HG02763 (cell line): ENCODE results near the gene SHD.

Experiments used
- ATAC-seq: cut with Tn5 transposase; IDR thresholded peaks from one replicate; pipeline ENCODE4 v1.9.1; 2021; ENCODE audit warnings: mild to moderate bottlenecking, moderate library complexity; ENCODE audit not compliant: unreplicated experiment

Gene SHD

DNA sequence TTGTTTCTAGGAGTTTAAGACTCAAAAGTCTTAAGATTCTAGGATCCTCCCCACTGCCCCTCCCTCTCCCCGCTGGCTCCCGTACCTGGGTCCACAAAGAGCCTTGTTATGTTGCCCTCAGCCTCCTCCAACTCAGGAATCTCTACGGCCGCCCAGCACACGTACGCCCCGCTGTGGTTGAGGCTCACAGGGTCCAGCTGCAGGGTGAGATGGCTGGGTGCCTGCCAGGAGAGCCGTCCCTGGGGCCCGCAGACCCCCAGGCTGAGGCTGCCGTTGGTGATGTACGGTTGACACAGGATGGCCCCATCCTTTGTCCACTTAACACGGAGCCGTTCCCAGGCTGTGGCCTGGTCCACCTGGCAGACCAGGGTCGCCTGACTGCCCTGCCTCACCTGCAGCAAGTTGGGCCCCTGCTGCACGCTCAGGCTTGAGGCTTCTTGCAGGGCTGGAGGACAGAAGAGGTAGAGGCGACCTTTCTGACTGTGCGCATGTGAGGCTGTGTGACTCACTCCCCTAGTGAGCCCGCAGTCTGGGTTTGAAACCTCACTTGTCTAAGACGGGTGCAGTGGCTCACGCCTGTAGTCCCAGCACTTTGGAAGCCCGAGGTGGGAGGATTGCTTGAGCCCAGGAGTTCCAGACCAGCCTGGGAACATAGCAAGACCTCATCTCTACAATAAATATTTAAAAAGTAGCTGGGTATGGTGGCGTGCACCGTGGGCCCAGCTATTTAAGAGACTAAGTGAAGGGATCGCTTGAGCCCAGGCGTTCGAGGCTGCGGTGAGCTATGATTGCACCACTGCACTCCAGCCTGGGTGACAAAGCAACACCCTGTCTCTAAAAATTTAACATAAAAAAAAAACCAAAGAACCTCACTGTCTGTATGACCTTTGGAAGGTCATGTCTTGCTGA is 19.1 kb downstream of the SHD start:
- no peak for ATAC-seq

- ATAC-seq = no peak
Observed at GRCh38 chr19:4298810-4299550, 19.9 kb downstream of the SHD start.

DNA sequence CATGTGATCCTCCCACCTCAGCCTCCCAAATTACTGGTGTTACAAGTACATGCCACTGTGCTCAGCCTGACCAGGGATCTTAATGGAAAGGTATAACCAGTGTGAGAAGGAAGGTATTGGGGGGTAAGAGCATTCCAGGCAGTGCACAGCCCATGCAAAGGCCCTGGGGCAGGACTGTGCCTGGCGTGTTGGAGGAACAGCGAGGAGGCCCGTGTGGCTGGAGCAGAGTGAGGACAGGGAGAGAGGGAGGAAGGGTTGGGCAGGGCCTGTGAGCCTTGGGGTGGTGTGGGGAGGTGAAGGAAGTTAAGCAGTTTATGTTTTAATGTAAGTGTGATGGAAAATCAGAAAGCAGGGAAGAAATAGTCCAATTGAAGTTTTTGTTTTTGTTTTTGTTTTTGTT is 21.5 kb downstream of the SHD start:
- ATAC-seq = no peak

- ATAC-seq = no peak
Observed at GRCh38 chr19:4301590-4302242, 22.6 kb downstream of the SHD start.

GRCh38 chr19:4302243-4302640 is 23.2 kb downstream of the SHD start, which contains the start of gene TMIGD2:
Gene TMIGD2 (minus strand): TSS chr19:4302389. CDS start chr19:4302385, 4 bp downstream.
- ATAC-seq = no peak

DNA sequence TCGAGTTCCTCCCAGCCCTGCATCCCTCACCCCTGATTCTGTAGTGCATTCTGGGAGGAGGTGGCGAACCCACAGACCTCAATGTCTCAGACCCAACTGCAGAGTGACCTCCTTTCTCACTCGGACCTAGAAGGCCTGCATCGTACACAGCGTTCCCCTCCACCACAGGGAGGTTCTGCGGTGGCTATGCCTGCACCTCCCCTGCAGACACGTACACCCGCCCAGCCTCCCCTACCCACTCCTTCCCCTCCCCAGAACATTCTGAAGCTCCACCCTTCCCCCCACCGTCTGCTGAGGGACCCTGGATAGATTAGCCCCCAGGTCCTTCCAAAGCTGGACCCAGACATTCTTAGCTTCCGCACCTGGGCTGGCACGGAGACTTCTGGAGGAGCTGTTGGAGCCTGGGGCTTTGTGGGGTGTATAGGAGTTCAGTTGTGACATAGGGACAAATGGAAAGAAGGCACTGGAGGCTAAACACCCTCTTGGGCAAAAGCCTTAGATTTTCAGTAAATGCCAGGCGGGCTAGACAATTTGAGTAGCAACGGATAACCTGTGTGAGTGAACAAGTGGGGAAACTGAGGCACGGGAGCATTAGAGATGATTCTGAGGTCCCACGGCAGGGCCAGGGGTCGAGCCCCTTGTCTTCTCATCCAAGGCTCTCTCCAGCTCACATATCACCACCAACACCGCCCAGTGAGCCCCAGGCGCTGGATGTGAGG is 24.9 kb downstream of the SHD start:
- no peak for ATAC-seq

DNA sequence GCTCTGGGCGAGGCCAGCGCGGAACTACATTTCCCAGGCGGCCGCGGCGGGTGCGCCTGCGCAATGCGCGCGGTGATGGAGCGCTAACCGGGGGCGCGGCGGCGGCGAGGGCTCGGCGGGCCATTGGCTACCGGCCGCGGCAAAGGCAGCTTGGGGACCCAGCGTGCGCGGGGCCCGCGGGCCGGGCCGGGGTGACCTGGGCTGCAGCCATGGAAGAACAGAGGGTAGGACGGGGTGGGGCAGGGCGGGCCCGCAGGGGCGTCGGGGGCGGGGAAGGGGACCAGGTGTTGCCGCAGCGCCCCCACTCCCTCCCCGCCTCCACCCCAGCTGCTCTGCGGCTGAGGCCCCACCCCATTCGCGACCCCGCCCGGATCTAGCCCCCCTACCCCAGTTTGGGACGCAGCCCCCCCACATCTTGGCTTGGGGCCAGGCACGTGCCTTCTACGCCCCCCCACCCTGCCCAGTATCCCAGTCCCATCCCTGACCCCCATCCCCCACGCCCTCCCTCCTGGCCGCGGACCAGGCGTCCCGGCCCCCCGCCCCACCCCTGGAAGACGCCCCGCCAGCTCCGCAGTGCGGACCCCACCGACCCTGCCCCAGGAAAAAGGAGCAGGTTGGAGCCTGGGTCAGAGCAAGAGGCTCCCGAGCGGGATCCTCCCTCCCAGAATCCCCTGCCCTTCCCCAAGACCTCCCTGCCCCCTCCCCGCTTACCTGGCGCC is 25.6 kb downstream of the SHD start, which contains the start of gene FSD1:
TSS of gene FSD1 (plus strand) at position 61 of the 719 bp plus-strand sequence. CDS start at position 210, 149 bp downstream.
- ATAC-seq = no peak

DNA sequence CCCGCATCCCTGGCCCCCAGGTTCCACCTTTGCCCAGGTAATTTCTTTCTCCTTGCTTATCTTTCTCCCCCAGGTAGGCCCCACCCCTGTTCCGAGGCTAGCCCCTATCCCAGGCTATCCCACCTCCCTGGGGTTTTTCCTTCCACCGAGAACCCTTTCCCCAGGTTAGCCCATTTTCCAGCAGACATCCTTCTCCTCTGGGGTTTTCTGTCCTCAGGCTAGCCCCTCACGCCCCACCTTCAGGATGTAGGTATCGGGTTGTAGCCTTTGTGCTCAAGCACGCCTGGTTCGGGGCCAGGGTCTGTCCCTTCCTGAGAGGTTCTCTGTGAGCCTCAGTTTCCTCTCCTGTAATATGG is 26.2 kb downstream of the SHD start:
- ATAC-seq = no peak

- ATAC-seq = no peak
Observed at GRCh38 chr19:4305659-4306058, 26.6 kb downstream of the SHD start.

GRCh38 chr19:4310247-4311121 is 31.4 kb downstream of the SHD start:
- ATAC-seq = no peak

- no peak for ATAC-seq
Observed at GRCh38 chr19:4313847-4314490, 34.9 kb downstream of the SHD start.

DNA sequence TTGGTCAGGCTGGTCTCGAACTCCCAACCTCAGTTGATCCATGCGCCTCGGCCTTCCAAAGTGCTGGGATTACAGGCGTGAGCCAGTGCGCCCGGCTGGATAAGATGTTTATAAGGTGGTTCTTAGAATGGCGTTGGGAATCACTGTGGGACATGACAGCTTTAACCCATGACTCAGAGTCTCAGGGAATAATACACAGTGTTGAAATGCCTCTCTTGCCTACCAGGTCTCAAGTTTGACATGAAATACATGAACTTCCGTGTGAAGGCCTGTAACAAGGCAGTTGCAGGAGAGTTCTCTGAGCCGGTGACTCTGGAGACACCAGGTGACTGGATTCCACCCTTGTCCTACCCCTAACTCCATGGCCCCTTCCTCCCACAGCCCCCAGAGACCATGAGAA is 37.9 kb downstream of the SHD start:
- no peak for ATAC-seq

GRCh38 chr19:4318460-4318859 is 39.4 kb downstream of the SHD start:
- ATAC-seq = no peak

GRCh38 chr19:4319067-4319718 is 40.1 kb downstream of the SHD start:
- ATAC-seq = no peak

DNA sequence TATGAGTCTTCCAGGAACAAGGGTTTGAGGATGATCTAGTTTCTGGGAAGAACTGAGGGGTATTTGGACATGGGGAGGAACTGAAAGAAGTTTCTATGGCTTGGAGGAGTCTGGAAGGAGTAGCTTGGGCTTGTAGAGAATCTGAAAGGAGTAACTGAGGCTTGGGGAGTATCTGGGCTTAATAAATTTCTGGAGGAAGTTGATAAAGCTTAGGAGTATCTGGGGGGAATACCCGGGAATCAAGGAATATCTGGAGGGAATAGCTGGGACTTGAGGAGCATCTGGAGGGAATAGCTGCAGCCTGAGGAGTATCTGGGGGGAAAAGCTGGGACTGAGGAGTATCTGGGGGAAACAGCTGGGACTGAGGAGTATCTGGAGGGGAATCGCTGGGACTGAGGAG is 41.4 kb downstream of the SHD start:
- no peak for ATAC-seq

- no peak for ATAC-seq
Observed at GRCh38 chr19:4322942-4323665, 44.0 kb downstream of the SHD start.

DNA sequence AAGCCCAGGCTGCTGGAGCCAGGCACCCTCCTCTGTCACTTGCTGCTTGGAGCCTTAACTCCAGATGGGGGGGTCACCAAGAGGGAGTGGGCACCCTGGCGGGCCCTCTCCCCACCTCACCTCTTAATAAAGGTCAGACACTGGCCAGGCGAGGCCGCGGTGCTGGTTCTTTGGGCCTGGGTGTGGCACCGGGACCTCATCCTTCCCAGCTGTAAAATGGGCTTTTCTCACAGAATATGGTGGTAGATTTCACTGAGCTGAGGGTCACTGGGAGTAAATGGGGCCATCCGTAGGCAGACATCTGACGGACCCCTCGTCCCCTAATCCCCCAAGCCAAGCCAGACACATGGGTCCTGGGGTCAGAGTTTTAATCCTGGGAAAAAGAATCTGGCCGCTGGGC is 44.6 kb downstream of the SHD start:
- no peak for ATAC-seq

DNA sequence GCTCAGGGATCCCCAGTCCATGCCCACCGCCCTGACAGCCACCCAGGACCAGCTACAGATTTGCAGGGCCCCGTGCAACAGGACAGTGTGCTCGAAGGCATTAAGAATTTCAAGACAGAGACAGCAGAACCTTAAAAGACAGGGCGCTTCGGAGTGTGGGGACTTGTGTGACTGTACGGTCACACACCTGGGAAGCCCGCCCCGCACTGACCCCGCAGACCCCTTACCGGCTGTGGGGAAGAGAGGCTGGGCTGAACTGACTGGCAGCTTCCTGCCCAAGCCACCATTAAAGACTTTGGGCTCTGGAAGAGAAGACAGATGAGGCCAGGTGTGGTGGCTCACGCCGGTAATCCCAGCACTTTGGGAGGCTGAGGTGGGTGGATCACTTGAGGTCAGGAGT is 45.2 kb downstream of the SHD start:
- no peak for ATAC-seq
